T-helper 1 cell (primary cell): Measurements from ENCODE around the gene SSRP1.
"Not testable (repeated sequence)": the region's sequence is repeated elsewhere in the genome, so short reads cannot be mapped to it uniquely, and the experiment has no call there.

Experiments
- DNase-seq, 5 donors: peaks; one replicate each; pipeline ENCODE4 v3.0.0-alpha.2; 2012 to 2020

SSRP1 gene

DNA sequence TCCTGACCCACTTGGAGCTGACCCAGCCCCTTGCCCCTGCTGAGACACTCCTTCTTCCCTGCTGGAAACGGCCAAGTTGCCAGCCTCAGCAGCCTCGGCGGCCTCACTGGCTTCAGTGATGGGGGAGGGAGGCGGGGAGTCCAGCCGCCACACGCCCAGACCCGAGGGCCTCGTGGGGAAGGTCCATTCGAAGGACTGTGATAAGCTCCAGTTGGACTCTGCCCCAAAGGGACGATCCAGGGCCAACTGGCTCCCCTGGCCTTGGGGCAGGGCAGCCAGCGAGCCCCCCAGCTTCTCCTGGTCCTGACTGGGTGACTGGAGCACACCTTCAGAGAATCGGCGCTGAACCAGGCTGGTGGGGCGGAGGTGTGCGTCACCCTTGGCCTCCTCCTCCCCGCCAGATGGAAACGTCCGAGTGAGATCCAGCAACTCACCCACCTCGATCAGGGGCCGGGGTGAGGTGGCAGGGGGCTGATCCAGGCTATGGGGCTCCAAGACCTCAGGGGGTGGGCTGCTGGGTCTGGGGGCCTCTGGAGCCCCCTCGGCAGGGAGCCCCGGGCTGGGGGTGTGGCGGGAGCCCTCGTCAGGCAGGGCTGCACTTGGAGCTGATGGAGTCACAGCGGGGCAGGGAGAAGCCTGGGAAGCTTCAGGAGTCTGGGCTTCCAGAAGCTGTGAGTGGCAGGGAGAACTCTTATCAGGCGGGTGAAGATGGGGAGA is 22.5 kb downstream of the SSRP1 start:
- DNase-seq, result no peak

DNA sequence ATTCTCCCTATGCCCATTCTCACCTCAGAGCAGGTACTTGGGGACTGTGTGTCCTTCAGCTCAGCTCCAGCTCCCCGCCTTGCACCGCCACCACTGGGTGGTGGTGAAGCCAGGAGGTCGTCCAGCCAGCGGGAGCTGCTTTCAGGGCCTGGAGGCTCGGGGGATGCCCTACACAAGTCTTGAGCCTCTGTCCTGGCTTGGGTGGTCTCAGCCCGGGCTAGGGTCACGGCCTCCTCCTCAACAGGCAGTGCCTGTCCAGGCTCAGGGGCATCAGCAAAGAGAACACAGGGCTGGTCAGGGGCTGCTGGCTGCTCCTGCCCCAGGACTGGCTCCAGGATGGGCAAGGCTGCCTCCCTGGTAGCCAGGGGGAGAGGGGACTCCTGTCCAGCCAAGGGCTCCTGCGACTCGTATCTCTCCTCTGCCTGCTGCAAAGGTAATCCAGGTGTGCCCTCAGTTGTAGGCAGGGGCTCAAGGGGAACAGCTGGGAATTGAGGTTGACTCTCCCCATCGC is 23.1 kb downstream of the SSRP1 start:
- no peak for DNase-seq

DNA sequence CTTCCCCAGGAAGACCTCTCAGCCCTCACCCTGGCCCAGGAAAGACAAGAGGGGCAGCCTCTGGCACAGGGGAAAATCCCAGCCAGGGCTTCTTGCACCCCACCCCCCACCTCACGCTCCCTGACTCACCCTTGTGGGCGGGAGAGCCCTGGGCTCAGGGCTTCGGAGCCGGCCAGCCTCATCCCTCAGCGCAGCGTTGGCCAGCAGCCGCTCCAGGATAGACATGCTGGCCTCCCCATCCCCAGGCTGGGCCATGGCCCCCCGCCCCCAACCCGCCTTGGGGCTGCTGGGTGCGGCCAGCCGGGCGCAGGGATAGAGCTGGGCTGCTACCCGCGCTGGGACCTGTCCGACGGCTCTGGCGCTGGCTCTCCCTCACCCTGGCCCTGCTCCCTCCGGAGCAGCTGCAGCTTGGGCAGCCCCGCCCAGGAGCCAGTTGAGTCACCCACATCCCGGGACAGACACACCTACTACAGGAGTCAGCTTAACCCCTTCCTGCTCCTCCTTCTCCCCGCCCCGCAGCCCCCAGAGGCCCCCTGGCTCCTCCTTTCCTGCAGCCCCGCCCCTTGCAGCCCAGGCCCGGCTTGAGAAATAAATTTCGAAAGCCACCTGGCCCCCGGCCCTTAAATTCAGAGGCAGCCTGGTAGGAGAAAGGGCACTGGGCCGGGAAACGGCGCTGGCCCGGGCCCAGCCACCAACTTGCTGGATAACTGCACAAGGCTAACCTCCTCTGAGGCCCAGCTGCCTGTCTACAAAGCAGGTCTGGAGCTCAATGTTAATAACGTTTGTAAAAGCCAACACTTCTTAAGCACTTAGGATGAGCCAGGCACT is 24.4 kb downstream of the SSRP1 start:
- DNase-seq, result peak in 2 of 5 donors; percentile 8 to 86

DNA sequence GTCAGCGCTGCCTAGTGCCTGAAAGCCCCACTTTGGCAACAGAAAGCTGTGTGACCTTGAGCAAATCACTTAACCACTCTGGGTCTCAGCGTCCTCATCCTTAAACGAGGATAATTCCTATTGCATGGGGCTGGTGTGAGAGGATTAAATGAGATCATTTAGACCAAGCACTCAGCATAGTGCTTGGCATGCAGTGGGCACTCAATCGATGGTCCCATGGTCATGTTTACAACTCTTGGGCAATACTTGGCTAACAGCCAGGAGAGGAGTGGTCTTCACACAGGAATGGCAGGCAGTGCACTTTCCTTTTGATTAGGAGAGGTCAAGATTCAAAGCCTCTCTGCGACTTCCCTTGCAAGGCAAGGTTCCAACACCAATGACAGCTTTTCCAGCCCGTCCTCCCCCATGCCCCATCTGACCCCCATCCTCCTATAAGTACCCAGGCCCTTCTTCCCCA is 25.0 kb downstream of the SSRP1 start:
- no peak for DNase-seq

DNA sequence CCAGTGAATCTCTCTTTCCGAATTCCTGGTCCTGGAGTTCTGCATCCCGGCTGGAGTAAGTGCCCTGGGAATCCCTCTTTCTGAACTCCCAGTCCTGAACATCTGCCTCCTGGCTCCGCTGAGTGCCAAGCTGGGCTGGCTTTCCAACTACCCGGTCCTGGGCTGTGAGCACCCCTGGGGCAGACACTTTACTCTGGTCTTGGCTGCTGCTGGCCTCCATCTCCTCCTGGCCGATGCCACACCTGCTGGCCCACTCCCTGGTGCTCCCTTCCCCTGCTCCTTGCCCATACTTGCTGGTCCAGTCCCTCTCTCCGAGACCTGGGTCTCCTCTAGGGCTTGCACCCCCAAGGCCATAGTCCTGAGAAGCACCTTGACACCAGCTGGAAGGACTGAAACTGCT is 25.6 kb downstream of the SSRP1 start:
- DNase-seq, result no peak

DNA sequence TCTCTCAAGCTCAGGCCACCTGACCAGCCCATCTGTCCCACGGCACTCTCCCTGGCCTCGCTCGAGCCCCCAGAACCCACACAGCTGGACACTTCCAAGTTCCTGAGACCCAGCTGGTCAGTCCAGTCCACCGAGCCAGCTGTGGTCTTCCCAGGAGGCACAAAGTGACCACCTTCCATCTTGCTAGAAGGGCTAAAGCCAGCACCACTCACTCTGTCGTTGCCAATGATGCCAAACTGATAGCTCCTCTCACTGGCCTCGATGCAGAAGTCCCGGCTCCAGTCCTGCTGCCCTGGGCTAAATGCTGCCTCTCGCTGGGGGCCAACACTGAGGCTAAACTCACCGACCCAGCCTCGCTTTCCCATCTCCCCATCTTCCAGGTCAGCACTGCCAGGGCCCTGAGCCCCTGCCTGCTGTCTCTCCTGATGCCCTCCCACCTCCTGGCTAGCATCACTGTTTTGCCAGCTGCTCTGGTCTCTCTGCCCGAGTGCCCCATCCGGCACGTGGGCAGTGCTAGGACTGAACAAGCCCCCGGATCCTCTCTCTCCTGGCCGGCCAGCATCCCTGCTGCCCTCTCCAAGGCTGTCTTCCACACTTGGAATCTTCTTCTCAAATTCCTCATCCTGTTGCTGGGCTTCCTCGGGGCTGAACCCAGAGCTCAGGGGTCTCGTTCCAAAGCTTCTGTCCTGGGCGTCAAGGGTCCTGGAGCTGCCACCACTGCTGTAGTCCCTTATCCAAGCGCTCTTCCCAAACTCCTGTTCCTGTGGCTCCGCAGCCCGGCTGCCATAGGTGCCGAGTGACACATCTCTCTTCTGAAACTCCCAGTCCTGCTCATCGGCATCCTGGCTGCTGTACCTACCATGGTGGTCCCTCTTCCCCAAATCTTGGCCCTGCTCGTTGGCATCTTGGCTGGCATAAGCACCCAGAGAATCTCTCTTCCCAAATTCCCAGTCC is 26.3 kb downstream of the SSRP1 start:
- no peak for DNase-seq

DNA sequence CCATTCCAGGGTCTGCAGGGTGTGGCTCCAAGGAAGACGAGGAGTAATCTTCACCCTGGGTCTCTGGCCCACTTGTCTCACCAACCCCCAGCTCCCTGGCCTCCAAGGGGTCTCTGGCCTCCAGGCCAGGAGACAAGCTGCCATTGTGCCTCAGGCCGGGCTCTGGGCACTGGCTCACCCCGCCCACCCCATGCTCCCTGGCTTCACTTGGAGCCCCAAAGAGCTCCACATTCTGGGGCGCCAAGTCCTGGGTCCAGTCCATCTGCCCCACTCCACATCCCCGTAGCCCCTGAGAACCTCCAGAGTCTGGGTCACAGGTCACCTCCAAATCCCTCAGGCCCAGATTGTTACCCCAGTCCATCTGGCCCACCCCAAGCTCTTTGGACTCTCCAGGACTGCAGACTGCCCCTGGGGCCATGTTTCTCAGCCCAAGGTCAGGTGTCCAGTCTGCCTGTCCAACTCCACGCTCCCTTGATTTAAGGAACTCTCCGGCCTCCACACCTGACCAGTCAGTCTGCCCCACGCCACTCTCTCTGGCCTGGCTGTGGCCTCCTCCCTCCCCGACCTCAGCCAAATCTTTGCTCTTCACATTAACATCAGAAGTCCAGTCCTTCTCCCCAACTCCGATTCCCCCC is 27.1 kb downstream of the SSRP1 start:
- DNase-seq, result no peak

DNA sequence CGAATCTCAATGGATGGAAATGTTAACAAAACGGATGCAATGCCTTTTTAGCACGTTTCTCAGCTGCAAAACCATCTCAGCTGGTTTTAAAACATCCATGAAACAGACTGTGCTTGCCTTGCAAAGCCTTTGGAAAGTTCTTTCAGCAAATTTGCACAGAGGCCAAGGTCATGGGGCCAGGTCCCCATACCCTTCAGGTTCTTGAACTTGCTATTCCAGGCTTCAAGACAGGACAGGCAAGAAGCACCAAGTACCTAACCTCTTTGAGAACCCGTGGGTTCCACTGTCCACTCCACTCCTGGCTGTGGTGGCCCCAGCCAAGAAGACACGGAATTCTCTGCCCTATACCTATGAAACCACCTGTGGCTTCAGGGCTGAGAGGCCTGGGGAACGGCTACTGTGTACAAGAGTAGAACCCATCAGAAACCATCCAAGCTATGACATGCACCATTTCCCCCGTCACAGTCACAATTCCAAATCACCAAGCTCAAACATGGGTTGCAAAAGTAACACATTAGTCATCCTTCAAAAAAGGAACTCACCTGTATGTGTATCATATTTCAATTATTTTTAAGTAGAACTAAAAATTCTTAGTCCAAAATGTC is 27.9 kb downstream of the SSRP1 start:
- DNase-seq, result no peak

DNA sequence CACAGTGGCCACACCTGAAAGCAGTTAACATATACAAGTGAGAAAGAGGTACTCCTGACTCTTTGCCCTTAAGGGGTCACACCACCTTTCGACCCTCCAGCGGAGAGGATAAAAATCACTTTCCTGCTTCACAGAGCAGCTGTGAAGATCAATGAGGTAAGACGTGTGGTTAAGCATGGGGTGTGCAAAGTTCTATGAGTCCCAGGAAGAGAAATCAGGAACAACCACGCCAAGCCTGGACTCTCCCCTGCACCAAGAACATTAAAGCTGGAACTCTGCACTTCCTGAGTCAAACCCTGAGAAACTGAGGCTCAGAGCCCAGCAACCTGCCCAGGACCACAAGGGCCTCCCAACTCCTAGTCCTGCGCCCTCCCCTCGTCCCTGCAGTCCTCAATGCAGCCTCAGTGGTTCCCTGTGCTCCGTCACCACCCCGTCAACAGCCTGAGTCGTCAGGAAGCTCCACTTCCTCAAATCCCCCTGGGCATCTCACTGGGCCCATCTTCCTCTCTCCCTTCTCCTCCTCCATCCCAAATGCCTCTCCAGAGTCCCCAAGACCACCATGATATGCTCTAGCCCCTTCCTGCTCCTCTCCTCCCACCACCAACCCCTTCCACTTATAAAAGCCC is 28.6 kb downstream of the SSRP1 start:
- DNase-seq, result no peak

DNA sequence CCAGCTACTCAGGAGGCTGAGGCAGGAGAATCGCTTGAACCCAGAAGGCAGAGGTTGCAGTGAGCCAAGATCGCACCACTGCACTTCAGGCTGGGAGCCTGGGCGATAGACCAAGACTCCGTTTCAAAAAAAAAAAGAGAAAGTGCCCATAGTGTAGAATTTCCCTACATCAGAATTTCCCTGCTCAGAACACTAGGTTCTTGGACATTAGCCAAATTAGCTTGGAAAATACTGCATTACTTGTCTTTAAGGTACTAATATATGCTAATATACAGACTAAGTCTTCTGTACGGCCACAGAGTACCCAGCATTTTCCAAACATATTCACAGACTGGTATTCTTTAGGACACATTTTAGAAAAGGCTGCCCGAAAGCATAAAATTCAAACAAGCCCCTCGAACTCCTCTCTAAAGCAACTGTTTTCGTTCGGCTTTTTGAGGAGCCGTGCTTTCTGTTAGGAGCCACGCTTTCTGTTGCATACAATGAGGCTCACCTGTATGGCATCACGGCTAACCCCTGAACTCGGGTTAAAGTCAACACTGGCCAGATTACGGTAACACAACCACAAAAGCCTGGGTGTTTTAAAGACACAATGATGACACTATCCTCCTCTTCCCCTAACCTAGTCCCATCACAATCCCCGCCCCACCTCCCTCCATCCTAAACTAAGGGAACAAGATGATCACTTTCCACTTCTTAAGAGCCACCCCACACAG is 29.4 kb downstream of the SSRP1 start:
- DNase-seq, result no peak

DNA sequence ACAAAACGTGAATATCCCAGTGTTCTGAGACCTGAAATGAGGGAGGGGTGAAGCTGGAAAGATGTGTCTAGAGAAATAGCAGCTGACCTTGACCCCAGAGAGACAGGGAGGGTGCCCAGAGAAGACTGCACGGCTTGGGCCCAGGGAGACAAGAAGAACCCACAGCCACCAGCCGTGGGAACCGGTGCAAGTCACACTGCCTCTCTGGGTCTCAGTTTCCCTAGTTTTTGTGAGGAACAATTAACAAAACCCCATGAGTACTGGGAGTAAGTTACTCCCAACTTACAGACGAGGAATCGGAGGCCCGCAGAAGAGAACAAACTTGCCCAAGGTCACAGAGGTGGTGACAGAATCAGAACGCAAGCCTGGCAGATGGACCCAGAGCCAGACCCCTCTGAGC is 30.2 kb downstream of the SSRP1 start:
- DNase-seq, result no peak

DNA sequence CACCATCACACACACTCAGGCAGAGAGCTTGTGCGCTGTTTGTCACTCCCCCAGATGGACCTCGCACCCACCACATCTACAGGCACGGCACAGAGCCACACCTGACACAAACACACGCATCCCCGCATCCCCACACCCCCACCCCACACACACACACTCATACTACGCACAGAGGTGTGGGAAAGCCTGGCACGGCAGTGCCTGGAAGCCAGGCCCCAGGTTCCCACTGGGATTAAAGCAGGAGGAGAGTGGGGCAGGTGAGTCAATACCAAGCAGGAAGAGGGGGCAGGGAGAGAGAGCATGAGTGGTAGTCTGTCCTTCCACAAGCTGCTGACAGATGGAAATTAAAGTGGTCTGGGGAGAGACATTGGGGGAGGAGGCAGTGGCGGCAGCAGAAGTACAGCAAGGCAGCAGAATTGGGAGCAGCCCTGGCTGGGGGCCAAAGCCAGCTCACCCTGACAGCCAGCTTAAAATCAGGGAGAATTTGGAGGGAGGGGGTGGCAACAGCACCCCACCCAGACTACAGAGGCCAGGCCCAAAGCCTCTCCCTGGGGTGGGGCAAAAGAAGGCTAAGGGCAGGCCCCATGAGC is 31.6 kb downstream of the SSRP1 start:
- DNase-seq, result no peak

DNA sequence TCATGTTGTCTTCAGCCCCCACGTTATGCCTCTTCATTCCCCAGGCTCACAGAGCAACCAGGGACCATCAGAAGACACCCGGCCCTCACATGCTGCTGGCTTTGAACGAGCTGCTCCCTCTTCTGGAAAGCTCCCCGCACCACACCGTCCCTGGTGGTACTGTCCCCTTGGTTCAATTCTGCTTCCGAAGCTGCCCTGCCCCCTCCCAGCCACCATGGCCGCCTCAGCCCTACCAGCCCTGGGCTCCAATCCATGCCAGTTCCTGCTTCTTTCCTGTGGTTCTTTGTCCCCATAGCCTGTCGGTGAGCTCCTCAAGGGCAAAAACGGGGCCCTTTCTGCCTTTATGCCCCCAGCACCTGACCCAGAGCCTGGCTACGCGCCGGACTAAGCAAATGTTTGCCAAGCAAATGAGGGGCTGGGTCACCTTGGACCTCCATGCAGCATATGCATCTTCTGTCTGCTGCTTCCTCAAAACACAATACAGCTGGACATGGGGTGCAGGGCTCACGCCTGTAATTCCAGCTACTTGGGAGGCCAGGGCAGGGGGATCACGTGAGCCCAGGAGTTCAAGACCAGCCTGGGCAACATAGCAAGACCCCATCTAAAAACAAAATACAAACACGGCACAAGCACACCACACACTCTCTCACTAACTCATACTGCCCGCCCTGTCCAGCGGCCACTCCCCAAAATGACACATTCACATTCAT is 32.3 kb downstream of the SSRP1 start:
- no peak for DNase-seq

DNA sequence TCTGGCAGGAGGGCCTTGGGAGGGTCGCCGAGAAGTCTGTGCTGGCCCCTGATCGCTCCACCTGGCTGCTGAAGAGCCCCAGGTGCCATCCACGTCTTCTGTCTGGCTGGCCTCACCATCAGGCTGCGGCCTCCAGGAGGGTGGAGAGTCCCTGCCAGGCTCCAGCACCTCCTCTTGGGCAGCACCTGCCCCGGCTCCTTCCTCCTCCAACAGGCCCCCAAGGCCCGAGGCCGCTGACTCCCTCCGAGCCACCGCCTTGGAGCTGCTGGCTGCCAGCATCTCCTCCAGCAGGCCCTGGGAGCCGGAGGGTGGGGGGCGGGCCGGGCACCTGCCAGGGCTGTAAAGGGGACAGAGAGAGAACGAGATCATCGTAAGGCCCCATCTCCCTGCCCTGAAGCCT is 33.2 kb downstream of the SSRP1 start:
- DNase-seq, result no peak

DNA sequence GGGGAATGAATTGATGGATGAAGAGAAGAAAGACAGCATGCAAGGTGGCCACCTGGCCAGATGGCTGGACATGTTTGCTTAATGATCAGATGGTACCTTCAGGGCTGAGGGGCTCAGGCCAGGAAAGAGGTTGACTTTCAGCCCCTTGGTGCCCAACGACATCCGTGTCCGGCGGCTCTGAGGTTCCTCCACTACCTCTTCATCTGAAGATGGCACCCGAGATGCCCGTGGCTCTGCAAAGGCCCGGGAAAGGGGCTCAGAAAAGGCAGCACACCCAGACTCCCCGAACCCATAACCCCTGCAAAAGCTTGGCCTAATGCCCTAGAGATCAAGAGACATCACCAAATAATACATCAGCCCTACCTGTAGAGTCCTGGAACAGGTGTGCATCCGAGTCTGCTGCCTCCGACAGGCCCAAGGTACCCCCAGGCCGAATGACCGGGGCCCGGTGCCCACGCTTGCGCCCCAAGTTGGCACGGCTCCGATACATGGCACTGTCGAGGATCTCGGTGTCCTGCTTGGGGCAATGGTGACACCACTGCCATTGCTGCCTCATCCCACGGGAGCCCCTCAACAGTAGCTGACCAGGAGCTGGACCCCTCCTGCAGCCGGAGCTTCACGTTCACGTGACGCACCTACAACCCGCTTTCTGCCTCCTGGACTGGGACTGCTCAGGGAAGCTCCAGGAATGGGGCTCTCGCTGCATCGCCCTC is 33.8 kb downstream of the SSRP1 start:
- no peak for DNase-seq

DNA sequence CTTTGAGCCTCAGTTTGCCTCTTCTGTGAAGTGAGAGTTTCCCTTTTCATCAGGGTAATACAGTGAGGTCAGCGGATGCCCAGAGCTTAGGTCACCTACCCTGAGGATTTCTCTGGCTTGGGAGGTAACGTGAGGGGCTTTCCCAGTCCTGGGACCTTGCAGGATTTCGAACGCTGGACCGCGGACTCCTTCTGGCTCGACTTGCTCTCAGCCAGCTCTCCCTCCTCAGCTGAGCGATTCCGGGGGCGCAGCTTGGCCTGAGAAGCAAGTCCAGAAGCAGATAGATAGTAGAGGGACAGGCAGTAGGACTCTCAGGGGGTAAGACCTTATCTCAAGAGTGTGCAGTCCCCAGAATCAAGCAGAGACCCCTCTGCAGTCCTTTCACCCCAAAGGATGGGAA is 34.9 kb downstream of the SSRP1 start:
- no peak for DNase-seq

DNA sequence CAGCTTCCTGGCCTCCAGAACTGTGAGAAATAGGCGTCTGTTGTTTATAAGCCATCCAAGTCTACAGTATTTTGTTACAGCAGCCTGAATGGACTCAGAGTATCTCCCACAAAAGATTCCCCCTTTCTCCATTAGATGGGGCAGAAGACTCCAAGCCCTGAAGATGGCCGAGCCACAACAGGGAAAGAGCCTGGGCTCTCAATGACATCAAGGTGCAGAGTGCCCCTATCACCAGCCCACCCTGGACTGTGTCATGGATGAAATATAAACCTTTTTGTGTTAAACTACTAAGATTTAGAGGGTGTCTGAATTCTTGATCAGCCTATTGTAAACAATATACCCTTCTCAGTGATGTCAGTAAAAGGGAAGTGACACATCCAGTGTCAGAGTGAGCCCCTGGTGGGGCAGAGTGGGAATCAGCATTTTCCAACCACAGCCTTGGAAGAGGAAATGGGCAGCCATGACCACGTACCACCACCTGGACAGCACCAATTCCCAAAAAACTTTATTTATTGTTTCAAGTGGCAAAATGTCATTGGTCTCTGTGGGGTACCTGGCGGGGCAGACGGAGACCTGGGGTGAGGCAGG is 36.4 kb downstream of the SSRP1 start:
- no peak for DNase-seq

DNA sequence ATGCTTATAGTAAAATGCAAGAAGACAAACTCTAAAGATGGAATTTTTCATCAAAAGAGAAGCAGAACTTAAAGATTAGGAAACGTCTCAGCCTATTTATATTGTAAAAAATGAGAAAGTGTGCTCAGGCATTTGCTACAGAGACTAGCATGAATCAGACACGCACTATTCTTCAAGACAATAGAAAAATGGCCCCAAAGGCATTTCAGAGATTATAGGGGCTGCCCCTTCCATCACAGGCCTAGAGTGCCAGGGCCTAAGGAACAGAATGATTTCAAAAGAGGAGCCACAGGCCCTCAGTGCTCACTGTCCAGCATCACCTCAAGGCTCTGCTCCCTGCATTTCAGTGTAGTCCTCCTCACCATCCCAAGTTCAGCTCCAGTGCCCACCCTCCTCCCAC is 38.5 kb downstream of the SSRP1 start:
- no peak for DNase-seq

DNA sequence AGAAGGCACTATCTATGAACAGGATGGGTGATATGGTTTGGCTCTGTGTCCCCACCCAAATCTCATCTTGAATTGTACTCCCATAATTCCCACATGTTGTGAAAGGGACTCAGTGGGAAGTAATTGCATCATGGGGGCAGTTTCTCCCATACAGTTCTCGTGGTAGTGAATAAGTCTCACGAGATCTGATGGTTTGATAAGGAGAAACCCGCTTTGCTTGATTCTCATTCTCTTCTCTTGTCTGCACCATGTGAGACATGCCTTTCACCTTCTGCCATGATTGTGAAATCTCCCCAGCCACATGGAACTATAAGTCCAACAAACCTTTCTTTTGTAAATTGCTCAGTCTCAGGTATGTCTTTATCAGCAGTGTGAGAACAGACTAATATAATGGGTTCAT is 39.5 kb downstream of the SSRP1 start:
- DNase-seq, result not testable (repeated sequence)
